T-helper 2 cell (primary cell): ENCODE data around the gene SLC44A3.
A peak's percentile ranks its signal among the peaks of the same experiment; 100 is the strongest.

Source experiments
- DNase-seq, 5 experiments: peaks; one replicate each; pipeline versions ENCODE4 v3.0.0 to v3.0.0-alpha.2; 2012 to 2022
- total RNA-seq, 2 donors: gene quantifications; one replicate each; lab custom pipeline; 2026; lab: John Stamatoyannopoulos, UW

The SLC44A3 gene
- 0 to 0.27 reads per million in 2 donors for total RNA-seq

DNA sequence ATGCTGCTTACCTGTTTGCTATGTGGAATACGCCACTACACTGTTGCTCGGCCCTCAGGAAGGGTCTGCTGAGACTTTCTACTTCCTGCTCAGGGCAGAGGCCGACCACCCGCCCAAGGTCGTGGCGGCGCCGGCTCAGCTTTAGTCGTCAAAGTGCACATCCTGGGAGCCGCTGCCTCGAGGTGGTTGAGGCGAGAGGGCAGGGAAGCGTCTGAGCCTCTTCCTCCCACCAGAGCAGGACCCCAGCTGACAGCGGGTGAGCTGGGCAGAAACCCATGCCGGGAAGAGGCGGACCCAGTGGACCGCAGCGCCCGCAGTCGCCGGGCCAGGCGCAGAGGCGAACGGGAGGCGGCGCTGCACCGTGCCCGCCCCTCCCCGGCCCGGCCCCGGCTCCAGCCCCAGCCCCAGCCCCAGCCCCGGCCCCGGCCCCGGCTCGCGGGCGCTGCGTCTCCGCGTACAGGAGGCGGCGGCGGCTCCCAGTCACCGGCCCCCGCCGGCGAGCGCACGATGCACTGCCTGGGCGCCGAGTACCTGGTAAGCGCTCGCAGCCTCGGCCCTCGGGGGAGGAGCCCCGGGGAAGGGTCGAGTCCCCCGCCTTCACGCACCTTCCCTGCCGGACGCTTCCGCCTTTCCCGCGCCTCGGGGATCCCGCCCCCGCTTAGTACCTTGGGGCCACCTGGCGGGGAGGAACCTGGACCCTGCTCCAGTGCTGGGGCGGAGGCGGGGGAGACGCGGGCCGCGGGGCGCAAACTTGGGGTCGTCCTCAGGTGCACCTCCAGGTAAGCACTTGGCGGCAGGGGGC, at the start of gene SLC44A3:
Gene SLC44A3 (plus strand): TSS at position 413 of the 802 bp plus-strand sequence. CDS start 95 bp downstream, at position 508.
- DNase-seq = peak in 1 of 5 experiments; percentile 20

DNA sequence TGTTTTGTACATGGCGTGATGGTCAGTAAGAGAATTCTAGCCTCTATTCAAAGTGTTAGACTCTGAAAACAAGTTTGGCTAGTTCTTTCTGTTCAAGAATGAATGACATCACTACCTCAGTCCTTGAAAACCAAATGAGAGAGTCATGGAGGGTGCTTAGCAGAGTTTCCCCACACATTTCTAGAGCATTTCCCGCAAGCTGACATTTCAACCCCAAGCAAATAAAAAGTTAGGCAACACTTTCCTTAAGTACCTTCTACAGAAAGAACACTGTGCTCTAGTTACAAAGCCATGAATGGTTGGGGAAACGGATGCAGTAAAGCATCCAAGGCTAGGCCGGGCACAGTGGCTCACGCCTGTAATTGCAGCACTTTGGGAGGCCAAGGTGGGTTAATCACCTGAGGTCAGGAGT, 47.9 kb upstream of the SLC44A3 start:
- DNase-seq = no peak

DNA sequence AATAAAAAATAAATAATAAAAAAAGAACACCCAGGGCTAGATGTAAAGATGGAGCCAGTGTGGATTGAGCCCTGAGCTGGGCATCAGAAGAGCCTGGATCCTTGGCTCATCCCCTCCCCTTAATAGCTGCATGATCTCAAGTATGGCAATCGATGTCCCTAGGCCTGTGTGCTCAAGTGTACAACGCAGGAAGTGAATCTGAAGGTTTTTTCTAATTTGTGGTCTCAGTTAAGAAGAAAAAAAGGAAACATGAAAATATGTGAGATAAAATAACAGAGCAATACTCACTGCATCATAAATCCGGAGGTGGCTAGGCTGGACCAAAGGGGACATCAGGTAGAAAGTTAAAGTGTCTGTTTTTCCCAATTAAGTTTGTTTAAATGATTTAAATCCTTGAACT, 47.3 kb upstream of the SLC44A3 start:
- no peak for DNase-seq

- no peak for DNase-seq
These were observed 46.8 kb upstream of the SLC44A3 start for GRCh38 chr1:94773296-94773809.

DNA sequence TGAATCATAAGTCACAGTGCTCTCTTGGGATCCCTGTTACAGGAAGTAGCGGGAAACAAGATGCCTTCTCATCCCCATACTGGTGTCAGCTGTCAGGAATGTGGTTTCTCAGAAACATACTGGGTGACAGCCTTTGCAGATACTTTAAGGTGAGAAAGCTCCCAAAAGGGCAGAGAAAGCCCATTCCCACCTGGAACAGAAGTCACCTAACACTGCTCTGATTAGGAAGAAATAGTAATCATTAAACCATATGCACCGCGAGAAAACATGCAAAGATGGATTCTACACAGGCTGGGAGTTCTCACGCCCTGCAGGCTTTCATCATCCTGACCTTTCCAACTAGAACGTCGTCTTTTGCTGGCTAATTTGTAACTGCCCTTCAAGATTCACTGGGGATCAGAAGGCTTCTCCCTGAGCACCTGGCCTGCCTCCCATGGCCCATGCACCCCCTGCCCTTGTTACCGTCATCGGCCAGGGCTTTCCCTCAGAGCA, 46.2 kb upstream of the SLC44A3 start:
- no peak for DNase-seq

DNA sequence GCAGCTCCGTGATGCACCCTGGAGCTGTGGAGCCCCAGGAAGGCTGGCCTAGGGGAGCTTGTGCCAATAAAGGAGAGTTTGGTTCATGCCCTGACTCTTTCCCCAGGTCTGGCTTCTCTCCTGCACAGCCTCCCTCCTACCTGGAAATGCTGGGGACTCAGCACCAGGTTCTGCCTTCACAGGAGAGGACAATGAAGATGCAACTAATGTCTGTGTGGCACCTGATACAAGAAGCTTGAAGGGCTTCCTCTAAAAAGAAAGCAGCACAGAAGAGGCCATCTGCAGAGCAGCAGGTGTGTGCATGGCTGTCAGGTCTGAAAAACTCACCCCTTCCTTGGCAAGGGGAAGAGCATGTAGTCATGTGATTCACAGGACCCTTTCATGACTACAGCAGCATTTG, 43.7 kb upstream of the SLC44A3 start:
- no peak for DNase-seq

GRCh38 chr1:94777281-94777680, 42.9 kb upstream of the SLC44A3 start:
- no peak for DNase-seq

DNA sequence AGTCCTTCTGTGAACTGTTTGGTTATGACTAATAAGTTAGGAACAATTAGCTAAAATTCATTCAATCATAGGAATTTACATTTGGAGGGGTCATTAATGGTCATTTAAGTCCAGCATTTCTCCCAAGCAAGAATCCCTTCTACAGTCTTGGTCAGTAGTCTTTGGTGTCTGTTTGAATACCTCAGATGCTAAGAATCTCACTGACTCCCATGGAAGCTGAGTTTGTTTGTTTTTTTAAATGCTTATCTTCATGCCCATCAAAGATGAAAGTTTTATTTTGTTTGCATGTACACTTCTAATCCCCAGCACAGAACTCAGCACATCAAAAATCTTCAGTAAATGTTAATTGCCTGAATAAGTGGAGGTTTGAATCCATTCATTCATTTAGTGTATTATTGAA, 41.3 kb upstream of the SLC44A3 start:
- no peak for DNase-seq

DNA sequence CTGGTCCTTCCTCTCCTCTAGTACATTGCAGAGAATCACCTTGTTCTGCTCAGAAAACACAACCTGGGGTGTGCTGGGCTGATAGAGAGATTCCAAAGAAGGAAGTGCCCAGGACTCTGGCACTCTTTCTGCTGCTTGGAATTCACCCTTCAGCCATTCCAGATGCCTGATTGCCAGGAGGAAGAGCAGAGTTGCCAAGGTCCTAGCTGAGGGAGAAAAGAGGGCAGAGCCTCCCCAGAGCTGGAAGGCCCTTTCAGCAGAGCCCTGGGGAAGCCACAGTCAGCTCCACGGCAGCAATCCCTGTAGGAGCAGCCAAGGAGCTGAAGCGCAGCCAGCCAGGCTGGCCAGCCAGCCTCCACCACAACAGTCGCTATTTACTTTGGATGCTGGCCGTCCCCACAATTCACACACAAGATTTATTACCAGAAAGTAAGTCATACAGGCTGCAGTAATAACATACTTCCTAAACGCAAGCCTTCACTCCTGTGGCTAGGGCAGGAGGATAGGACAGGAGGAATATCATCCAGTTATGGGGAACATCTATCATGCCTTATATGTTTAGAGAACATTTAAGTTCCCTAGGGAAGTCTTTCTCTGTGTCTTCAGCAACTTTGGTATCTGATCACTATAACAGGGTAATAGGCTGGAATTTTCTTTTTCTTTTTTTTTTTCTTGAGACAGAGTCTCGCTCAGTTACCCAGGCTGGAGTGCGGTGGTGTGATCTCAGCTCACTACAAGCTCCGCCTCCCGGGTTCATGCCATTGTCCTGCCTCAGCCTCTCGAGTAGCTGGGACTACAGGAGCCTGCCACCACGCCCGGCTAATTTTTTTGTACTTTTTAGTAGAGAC, 36.6 kb upstream of the SLC44A3 start:
- no peak for DNase-seq

DNA sequence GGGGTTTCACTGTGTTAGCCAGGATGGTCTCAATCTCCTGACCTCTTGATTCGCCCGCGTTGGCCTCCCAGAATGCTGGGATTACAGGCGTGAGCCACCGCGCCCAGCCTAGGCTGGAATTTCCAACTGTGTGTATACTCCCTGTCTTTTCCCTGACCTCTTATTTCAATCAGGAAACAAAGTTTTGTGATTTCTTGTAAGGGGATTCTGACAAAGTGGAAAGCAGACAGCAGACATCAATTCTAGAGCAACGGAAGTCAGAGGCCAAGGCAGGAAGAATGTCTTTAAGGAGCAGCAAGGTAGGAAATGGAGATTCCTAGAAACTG, 36.0 kb upstream of the SLC44A3 start:
- DNase-seq = no peak

- no peak for DNase-seq
These were observed 32.5 kb upstream of the SLC44A3 start for GRCh38 chr1:94787691-94788090.

DNA sequence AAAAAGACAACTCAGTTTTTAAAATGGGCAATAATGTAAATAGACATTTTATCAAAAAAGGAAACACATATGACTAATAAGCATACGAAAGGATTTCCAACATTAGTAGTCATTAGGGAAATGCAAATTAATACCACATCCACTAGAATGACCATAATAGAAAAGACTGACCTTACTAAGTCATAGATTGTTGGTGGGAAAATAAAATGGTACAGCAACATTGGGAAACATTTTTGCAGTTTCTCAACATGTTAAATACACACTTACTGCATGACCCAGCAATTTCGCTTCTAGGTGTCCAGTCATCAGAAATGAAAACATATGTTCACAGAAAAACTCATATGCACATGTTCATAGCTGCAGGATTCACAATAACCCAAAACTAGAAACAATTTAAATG, 29.9 kb upstream of the SLC44A3 start:
- DNase-seq = no peak

DNA sequence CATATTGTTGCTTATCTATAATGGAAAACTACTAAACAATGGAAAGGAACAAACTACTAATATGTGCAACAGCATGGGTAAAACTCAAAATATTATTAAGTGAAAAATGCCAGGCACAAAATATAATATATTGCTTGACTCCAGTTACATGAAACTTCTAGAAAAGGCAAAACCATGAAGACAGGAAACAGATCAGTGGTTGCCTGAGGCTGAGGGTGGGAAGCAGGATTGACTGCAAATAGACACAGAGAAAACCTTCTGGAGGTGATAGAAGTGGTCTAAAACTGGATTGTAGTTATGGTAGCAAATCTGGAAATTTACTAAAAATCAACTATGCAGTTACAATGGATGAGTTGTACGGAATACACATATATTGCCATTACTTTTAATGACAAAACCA, 29.5 kb upstream of the SLC44A3 start:
- no peak for DNase-seq

GRCh38 chr1:94792473-94793295, 27.5 kb upstream of the SLC44A3 start:
- no peak for DNase-seq

GRCh38 chr1:94793296-94793656, 26.9 kb upstream of the SLC44A3 start:
- DNase-seq = no peak

DNA sequence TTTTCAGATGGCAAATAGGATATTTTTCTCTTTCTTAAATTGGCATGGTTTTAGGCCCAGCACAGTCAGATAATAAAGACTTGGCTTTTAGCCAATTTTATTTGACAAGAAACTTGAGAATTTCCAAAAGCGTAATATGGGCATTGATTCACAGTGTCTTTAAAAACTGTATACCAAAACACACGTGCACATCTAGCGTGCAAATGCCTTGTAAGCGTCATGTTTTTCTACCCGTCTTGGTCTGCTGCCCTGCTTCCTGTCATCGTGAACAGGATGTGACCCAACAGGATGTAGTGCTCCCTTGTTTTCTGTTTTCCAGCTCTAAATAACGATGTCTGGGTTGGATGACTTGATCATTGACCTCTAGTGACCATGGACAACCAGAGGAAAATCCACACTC, 24.7 kb upstream of the SLC44A3 start:
- peak in 1 of 5 experiments; percentile 46 for DNase-seq

- no peak for DNase-seq
These were observed 23.9 kb upstream of the SLC44A3 start for GRCh38 chr1:94796266-94796665.

DNA sequence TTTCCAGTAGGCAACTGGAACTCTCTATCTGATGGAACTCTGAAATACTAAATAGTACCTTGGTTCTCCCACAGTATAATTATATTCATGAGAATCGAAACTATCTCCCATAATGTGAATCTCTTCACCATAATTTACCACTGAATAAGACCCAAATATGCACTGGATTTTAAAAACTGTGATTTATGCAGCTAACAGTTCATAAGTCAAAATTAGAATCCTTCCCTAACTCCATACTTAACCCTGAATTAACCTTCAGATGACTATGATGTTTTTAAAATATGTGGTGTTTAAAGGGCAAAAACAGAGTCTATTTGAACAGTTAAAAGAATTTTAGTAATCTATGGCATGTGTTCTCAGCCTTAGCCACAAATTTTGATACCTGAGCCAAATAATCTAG, 22.9 kb upstream of the SLC44A3 start:
- DNase-seq = no peak

DNA sequence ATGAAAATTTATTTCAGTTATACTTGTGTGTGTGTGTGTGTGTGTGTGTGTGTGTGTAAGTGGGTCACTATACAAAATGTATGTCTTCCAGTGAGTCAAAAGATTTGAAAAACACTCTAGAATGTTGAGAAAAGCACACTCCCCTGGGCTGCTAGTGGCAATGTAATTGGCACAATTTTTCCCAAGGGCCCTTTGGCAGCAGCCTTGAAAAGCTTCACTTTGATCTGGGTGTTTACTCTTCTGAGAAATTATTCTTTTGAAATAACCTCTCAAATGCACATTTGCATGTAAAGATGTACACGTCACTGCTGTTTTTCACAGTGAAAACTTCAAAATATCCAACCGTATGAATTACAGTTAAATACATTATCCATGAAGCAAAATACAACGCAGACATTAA, 22.1 kb upstream of the SLC44A3 start:
- DNase-seq = no peak

GRCh38 chr1:94798462-94798861, 21.7 kb upstream of the SLC44A3 start:
- DNase-seq = no peak

- no peak for DNase-seq
These were observed 21.0 kb upstream of the SLC44A3 start for GRCh38 chr1:94799206-94799605.

DNA sequence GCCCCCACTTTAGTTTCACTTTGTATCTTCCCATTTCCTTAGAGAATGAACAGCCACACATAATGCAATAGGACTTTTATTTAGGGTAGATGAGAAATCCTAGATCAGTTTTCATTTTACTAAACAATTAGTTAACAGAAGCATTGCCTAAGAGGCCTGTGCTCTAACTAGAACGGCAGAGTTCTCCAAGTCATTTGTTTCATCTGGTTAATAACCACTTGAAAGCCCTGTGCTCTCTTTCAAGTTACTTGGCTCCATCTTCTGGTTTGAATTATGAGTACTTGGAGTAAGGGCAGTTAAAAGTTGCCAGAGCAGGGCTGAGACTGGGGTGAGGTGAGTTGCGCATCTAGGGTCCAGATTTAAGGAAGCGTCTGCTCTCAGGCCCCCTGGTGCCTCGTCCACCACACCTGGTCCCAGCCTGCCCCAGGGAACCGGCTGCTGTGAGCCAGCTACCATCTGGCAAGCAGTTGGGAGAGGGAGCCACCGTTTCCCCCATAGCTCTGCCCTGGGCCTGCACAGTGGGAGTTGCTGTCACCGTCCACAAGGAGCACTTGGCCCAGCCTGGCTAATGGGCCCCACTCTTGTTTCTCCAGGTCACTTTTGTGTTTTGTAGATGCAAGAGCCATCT, 18.1 kb upstream of the SLC44A3 start:
- peak in 1 of 5 experiments; percentile 49 for DNase-seq
